GM21367 (cell line): ENCODE data around the gene GALNT8.
"Not testable (repeated sequence)": the region's sequence is repeated elsewhere in the genome, so short reads cannot be mapped to it uniquely, and the experiment has no call there.

Experiments
- ATAC-seq: cut with Tn5 transposase; IDR thresholded peaks from one replicate; pipeline ENCODE4 v1.9.1; 2021; ENCODE audit not compliant: unreplicated experiment

GALNT8 gene

DNA sequence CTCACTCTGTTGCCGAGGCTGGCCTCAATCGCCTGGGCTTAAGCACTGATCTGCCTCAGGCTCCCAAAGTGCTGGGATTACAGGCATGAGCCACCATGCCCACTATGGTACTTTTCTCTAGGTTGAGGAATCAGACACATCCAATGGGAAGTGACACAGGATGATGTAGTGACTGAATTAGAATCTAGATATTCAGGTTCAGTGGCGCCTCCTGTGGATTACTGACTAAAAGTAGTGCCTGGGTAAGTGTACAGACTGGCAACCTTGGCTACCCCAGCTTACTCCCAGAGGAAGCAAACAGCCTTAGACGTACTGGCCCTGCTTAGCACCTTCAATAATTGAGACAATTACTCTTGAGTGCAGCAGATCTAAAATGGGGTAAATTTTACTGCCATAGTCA is 22.8 kb downstream of the GALNT8 start:
- ATAC-seq: no peak

- no peak for ATAC-seq
These were observed 24.5 kb downstream of the GALNT8 start for GRCh38 chr12:4744709-4745108.

GRCh38 chr12:4745249-4745648 is 25.0 kb downstream of the GALNT8 start:
- ATAC-seq: no peak

DNA sequence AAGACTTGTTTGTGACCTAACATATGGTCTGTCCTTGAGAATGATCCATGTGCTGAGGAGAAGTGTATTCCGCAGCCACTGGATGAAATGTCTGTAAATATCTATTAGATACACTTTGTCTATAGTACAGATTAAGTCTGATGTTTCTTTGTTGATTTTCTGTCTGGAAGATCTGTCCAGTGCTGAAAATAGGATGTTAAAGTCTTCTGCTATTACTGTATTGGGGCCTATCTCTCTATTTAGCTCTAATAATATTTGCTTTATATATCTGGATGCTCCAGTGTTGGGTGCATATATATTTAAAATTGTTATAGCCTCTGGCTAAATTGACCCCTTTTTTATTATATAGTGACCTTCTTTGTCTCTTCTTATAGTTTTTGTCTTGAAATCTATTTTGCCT is 31.5 kb downstream of the GALNT8 start:
- not testable (repeated sequence) for ATAC-seq

DNA sequence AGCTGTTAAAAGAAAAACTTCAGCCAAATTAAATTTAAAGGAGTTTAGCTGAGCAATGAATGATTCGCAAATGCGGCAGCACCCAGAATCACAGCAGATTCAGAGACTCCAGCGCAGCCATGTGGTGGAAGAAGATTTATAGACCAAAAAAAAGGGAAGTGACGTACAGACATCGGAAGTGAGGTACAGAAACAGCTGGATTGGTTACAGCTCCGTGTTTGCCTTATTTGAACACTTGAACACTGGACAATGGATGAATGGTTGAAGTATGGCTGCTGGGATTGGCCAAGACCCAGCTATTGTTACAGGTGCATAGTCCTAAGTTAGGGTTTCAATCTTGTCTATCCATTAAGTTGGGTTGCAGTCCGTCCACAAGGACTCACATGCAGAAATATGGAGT is 42.6 kb downstream of the GALNT8 start:
- ATAC-seq: no peak

DNA sequence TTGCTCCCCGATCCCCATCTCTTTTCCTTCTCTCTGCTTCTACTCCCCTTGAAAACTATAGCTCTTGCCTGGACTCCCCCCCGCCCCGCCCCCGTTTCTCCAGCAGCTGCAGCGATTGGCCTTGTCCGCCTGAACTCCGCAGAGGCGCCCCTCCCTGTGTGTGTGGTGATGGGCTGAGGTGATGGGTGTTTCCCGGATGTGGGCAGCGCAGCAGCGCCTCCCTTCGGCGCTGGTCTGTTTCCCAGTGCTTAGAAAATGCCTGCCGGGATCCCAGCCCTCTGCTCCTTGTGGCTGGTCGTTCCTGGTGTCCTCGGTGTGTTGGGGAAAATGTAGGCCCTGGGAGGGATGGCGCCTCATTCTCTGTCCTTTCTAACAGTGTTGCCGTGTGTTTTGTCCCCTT is 43.3 kb downstream of the GALNT8 start:
- no peak for ATAC-seq

DNA sequence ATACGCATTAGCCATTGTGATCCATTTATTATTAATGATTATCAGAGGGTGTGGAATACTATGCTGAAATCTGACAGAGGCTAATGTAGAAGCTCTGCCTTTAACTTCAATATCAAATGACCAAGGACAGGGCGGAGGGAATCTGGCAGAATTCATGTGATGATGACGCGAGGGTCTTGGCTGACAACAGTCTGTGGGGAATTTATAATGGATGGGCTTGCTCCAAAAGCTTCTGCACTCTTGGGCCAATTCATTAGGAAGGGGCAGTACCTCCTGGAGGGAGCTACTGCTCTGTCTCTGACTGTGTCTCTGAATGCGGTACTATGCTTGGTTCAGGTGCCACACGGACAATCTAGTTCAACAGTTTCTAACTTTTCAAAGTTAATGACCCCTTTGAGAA is 46.2 kb downstream of the GALNT8 start:
- no peak for ATAC-seq

- ATAC-seq: no peak
These were observed 47.0 kb downstream of the GALNT8 start for GRCh38 chr12:4767186-4767585.

- ATAC-seq: no peak
These were observed 48.1 kb downstream of the GALNT8 start for GRCh38 chr12:4768341-4768740.

DNA sequence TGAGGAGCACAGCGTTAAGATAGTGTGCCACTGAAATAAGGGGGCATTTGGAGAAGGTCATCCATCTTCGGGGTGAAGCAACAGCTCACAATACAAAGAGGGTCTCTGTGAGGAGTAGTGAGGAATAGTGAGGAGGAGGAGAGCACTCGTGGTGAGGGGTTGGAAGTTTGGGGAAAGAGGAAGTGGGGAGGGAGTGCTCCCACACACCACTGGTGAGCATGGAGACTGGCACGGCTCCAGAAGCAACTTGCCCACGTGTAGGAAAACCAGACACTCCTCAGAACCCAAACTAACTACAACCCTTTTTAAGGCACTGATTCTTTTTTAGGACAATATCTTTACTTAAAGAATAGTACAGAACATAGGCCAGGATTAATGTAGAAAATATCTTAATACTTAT is 48.9 kb downstream of the GALNT8 start:
- ATAC-seq: no peak

DNA sequence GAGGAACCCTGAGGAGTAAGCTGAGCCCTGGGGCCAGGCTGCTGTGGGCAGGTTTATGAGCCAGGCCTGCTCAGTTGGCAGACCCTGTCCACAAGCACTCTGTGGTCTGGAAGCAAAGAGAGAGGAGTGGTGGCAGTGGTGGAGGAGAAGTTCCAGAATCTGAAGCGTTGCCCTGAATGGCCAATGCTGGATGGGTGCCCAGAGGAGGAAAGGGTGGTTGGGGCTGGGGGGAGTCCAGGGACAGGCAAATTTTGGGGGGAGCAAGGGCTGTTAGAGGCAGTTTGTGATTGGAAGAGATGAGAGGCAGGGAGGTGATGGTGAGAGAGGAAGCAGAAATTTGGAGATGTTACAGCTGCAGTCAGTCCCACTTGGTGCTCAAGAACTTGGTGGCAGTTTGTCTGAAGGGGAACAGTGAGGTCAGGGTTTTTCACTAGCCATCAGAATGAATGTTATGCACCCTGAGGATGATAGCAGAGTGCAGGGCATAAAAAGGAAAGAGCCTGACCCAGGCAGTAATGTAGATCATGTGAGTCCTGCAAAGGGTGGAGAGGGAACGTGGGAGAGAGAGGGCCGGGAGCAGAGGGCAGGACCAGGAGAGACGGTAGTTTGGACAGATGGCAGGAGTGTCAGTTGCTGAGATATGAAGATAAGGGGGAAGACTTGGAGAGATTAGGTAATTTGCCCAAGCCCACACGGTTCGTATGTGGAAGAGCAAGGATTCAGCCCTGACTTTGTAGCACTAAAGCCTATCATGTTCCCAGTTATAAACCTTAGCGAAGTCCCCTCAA is 51.2 kb downstream of the GALNT8 start:
- ATAC-seq: no peak

GRCh38 chr12:4771960-4772566 is 51.9 kb downstream of the GALNT8 start:
- no peak for ATAC-seq

GRCh38 chr12:4775936-4776335 is 55.7 kb downstream of the GALNT8 start:
- no peak for ATAC-seq

DNA sequence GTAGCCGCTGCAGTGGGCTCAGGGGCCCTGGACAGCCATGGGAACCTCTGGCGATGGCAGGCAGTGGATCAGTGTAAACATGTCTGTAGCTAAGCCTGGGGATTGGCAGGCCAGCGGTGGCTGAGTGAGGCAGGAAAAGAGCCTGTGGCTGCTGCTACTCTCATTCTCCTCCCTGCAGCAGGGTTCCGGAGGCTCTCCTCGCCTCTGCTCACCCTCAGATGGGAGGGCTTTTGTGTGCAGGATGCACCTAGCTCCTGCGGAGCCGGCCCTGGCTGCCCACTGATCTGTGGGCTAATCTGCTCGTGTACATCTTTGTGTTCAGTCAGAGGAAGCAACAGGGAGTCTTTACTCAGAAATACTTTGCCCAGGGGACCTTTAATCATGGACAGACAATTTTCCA is 59.5 kb downstream of the GALNT8 start:
- no peak for ATAC-seq

DNA sequence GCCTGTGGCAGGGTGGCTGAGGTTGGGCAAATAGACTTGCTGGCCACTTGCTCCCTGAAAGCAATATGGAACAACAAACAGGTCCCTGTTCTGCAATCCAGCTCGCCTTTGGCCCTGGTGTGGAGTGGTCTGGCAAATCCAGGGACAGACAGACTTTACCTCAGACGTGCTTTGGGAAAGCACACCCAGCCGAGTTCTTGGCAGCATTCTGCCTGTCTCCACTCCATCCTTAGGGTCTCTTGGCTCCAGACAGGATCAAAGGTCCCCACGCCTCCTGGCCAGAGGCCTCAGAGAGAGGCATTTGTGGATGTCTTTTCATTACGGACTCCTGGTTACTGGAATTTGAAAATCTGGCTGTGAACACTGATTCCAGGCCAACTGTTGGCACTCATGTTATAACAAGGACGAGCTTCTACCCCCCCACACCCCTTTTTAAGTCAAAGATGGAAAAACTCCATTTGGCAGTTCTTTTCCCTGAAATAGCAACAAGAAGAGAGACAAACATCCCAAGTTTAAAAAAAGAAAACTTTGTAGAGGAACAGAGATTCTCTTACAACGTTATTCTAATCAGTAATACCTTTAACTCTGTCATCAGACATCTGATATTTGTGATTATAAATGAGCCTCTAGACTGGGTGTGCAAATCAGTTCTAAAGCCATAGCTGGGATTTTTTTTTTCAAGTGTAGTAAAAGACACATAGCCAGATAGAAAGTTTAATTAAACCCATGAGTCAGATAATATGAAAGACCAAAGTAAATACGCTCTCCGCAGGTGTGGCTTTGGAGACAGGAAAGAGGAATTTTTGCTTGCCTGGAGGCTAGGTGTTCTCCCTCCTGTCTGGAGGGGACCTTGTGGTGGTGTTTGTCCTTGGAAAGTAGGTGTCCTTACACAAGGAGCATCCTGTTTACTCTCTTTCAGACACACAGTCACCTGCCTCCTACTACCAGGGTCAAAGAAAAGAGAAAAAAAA is 60.7 kb downstream of the GALNT8 start:
- ATAC-seq: no peak

DNA sequence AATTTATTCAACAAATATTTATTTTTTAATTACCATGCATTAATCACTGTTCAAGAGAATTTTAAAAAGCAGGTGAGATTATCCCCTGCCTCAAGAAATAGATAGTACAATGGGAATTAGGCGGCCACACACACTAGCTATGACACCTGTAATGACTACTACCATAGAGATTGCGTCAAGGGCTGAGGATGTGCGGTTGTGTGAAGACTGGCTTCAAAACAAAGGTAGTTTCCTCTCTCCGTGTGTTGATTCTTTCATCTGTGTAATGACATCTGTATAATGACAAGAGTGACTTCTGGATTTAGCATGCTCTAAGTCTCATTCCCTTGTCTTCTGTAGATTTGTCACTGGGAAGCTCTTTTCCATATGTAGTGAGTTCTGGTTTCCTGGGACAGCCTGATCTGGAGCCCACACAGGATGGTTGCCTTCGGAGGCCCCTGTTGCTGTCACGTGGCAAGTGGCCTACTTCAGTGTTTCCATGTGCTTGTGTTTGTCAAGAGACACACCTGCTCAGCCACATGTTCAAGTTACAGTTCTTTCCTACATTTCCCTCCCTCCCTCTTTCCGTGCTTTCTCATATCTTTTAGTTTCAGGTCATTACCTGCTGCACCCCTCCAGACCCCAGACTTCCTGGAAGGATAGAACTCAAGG is 64.3 kb downstream of the GALNT8 start:
- ATAC-seq: no peak

GRCh38 chr12:4786795-4787194 is 66.6 kb downstream of the GALNT8 start:
- no peak for ATAC-seq

DNA sequence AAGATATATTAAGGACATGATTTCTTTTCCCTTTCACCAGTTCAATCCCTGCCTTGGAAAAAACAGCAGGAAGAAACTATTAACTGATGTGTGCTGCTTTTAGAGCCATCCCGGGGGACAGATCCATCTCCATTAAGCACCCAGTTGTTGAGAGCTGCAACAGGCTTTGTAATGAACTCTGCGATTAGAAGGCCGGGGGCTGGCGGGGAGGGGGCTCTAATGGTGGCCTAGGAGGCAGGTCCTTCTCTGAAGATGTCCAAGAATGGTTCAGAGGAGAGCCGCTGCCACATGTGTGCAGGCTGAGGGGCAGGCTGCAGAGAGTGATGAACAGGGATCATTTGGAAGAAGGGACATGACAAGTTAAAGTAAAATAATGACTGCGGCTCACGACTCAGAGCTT is 67.8 kb downstream of the GALNT8 start:
- no peak for ATAC-seq

- no peak for ATAC-seq
These were observed 69.6 kb downstream of the GALNT8 start for GRCh38 chr12:4789776-4790175.

DNA sequence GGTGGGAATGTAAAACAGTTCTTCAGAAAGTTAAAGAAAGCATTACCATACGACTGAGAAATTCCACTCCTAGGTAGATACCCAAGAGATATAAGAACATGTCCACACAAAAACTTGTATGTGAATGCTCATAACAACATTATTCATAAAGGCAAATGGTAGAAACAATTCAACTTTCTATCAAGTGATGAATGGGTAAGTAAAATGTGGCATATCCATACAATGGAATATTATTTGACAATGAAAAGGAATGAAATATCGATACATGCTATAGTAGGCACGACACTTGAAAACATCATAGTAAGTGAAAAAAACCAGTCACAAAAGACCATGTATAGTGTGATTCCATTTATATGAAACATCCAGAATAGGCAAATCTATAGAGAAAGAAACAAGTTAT is 71.3 kb downstream of the GALNT8 start:
- no peak for ATAC-seq

DNA sequence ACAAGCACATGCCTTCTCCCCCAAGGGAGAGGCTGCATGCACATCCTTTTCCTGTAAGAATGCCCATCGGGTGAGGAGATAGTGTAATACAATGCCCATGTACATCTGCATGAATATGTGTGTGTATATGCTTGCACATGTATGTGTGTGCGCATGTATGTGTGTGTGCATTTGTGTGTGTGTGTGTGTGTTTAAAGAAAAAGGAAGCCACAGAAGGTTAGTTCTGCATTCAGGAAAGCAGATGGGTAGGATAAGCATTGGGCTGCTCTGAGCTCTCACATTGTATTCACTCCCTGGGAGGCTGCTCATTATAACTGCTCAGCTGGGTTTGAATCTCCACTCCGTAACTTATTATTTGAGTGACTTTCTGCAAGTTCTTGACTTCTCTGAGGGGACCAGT is 74.3 kb downstream of the GALNT8 start:
- ATAC-seq: no peak
